Measurements from ENCODE around the gene ZCCHC8.

The ZCCHC8 gene

DNA sequence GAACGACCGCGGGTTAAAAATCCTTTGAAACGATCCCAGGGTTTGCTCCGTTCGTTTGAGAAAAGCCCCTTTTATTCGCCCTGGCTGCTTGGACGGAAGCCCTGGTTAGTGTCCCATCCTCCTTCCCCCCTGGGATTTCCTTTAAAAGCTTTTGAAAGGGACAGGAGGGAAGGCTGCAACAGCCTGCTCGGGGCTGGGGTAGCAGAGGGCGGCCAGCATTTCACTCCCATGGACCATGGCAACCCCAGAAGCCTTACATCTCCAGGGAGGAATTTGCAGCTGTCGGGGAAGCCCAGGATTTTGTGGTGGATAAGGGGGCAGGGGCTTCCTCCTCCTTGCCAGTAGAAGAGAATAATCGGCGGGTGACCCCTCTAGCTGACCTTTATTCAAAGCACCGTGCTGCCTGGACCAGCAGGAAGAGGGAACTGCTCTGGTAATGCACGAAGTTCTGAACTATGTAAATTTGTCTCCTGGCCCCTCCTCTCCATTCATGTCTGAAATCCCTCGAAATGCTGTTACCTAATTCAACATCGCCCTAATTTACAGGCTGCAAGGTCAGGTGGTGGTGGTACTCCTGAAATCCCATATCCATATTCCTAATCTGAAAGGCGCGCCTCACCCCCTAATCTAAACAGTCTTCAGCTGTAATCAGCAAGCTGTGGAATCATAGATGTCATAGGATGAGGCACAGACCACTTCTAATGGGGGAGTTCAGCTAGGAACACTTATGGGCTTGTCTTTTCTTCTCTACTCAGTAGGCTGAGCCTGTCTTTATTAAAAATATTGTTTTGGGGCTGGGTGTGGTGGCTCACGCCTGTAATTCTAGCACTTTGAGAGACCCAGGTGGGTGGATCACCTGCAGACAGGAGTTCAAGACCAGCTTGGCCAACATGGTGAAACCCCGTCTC, 77.2 kb downstream of the ZCCHC8 start:
- Histone ChIP-seq H3K36me3 (replicated peaks in 1 of 2; ENCODE audit: control insufficient read depth in 2 of 2, insufficient read depth in 2 of 2, low read length in 2 of 2) (peaks cover 0 to 9% of the 10 kb centered on the region in 2 donors), H2BK5ac (ENCODE audit: low read length) (peak overlapping the region; percentile 77), H3K14ac (ENCODE audit: low read length) (no peak overlapping the region), H4K8ac (ENCODE audit: low read depth, low read length) (no peak overlapping the region), H3K27ac (replicated peaks; ENCODE audit: low read length) (peak overlapping the region; percentile 98), H3K23ac (ENCODE audit: low read depth, low read length, poor library complexity) (no peak overlapping the region), H3K9ac (ENCODE audit: low read depth, low read length, poor library complexity) (peak overlapping the region; percentile 92), H3K4me3 (ENCODE audit: low read length in 2 of 2) (peak overlapping the region; percentile 87 to 95), H3K4me2 (ENCODE audit: insufficient read depth, low read length, poor library complexity, severe bottlenecking) (peak overlapping the region; percentile 81), H3K27me3 (ENCODE audit: control insufficient read depth in 3 of 3, insufficient read depth in 3 of 3, low read depth in 1 of 3, low read length in 3 of 3) (no peaks in the 10 kb centered on the region), H2AK5ac (ENCODE audit: low read depth, low read length) (no peak overlapping the region), H3K4ac (ENCODE audit: low read length) (no peak overlapping the region), H2BK12ac (ENCODE audit: low read length) (no peak overlapping the region), H4K91ac (ENCODE audit: low read depth, low read length, poor library complexity) (peak overlapping the region; percentile 97), H3K9me3 (replicated peaks in 1 of 2; ENCODE audit: control insufficient read depth in 2 of 2, insufficient read depth in 1 of 2, low read depth in 1 of 2, low read length in 2 of 2) (no peaks in the 10 kb centered on the region), H2BK120ac (ENCODE audit: low read depth, low read length) (no peak overlapping the region), H3K4me1 (ENCODE audit: control insufficient read depth in 2 of 2, insufficient read depth in 1 of 2, low read depth in 1 of 2, low read length in 2 of 2) (peaks cover 6 to 9% of the 10 kb centered on the region in 2 donors), H2AFZ (ENCODE audit: low read length) (peak overlapping the region; percentile 65), H2BK15ac (ENCODE audit: low read length) (peak overlapping the region; percentile 4), H3K18ac (ENCODE audit: low read length) (peak overlapping the region; percentile 96), H3K79me1 (ENCODE audit: low read depth, low read length) (peaks cover 6% of the 10 kb centered on the region)
- DNase-seq (ENCODE audit: low spot score) = peak; percentile 84
- no CpG with 5 or more reads among the region's 21 CpGs for WGBS, 2 donors (ENCODE audit: extremely low coverage in 2 of 2, insufficient read length in 2 of 2, insufficient replicate concordance in 1 of 2)

DNA sequence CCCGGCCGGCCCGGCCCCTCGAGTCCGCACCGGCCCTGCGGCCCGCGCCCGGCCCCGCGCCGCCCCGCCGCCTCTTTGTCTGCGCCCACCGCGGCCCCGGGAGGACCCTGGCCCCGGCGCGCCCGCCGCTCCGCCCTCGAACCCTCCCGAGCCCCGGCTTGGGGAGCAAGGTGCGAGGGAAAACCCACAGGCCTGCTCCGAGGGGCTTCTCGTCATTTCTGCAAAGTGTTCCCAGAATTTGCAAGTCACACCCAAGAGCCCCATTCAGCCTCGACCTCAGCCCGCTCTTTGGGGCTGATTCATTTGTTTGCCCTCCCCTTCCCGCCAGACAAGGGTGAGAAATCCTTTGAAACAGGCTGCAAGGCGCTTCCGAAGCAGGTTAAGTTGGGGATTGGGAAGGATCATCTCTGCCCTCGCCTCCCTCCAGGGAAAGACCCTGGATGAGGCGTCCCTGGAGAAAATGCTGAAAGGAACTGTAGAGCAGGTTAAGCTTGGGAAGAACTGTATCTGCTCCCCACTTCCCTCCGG, 77.9 kb downstream of the ZCCHC8 start:
- Histone ChIP-seq H3K18ac (ENCODE audit: low read length) (peak overlapping the region; percentile 96), H3K9ac (ENCODE audit: low read depth, low read length, poor library complexity) (peak overlapping the region; percentile 92), H3K79me1 (ENCODE audit: low read depth, low read length) (peaks cover 6% of the 10 kb centered on the region), H2BK120ac (ENCODE audit: low read depth, low read length) (peak overlapping the region; percentile 40), H3K4me2 (ENCODE audit: insufficient read depth, low read length, poor library complexity, severe bottlenecking) (peak overlapping the region; percentile 81), H2BK5ac (ENCODE audit: low read length) (peak overlapping the region; percentile 77), H4K8ac (ENCODE audit: low read depth, low read length) (no peak overlapping the region), H3K4me3 (ENCODE audit: low read length in 2 of 2) (peak overlapping the region; percentile 87 to 95), H3K27ac (replicated peaks; ENCODE audit: low read length) (peak overlapping the region; percentile 98), H3K23ac (ENCODE audit: low read depth, low read length, poor library complexity) (no peak overlapping the region), H2BK12ac (ENCODE audit: low read length) (no peak overlapping the region), H3K27me3 (ENCODE audit: control insufficient read depth in 3 of 3, insufficient read depth in 3 of 3, low read depth in 1 of 3, low read length in 3 of 3) (no peaks in the 10 kb centered on the region), H3K36me3 (replicated peaks in 1 of 2; ENCODE audit: control insufficient read depth in 2 of 2, insufficient read depth in 2 of 2, low read length in 2 of 2) (peaks cover 0 to 15% of the 10 kb centered on the region in 2 donors), H2AFZ (ENCODE audit: low read length) (peak overlapping the region; percentile 54), H4K91ac (ENCODE audit: low read depth, low read length, poor library complexity) (peak overlapping the region; percentile 97), H2BK15ac (ENCODE audit: low read length) (peak overlapping the region; percentile 4), H3K9me3 (replicated peaks in 1 of 2; ENCODE audit: control insufficient read depth in 2 of 2, insufficient read depth in 1 of 2, low read depth in 1 of 2, low read length in 2 of 2) (no peaks in the 10 kb centered on the region), H3K14ac (ENCODE audit: low read length) (peak overlapping the region; percentile 3), H2AK5ac (ENCODE audit: low read depth, low read length) (peak overlapping the region; percentile 79), H3K4ac (ENCODE audit: low read length) (peak overlapping the region; percentile 2), H3K4me1 (ENCODE audit: control insufficient read depth in 2 of 2, insufficient read depth in 1 of 2, low read depth in 1 of 2, low read length in 2 of 2) (peaks cover 6 to 9% of the 10 kb centered on the region in 2 donors)
- no CpG with 5 or more reads among the region's 39 CpGs for WGBS, 2 donors (ENCODE audit: extremely low coverage in 2 of 2, insufficient read length in 2 of 2, insufficient replicate concordance in 1 of 2)
- DNase-seq (ENCODE audit: low spot score) = peak; percentile 51

GRCh38 chr12:122421821-122422729, 78.7 kb downstream of the ZCCHC8 start, which contains the start of gene CLIP1:
TSS of gene CLIP1 (minus strand) at chr12:122422669. CDS start at chr12:122380452, 42,217 bp downstream.
- Histone ChIP-seq H3K4me3 (ENCODE audit: low read length in 2 of 2) (peak within 1 kb of the TSS; percentile 87 to 95), H3K9me3 (replicated peaks in 1 of 2; ENCODE audit: control insufficient read depth in 2 of 2, insufficient read depth in 1 of 2, low read depth in 1 of 2, low read length in 2 of 2) (no peaks in the 10 kb centered on the region), H3K4me2 (ENCODE audit: insufficient read depth, low read length, poor library complexity, severe bottlenecking) (peak within 1 kb of the TSS; percentile 81), H2BK15ac (ENCODE audit: low read length) (peak within 1 kb of the TSS; percentile 58), H3K4ac (ENCODE audit: low read length) (peak within 1 kb of the TSS; percentile 2), H3K18ac (ENCODE audit: low read length) (peak within 1 kb of the TSS; percentile 97), H2BK5ac (ENCODE audit: low read length) (peak within 1 kb of the TSS; percentile 77), H3K23ac (ENCODE audit: low read depth, low read length, poor library complexity) (peak within 1 kb of the TSS; percentile 43), H2AK5ac (ENCODE audit: low read depth, low read length) (peak within 1 kb of the TSS; percentile 79), H3K4me1 (ENCODE audit: control insufficient read depth in 2 of 2, insufficient read depth in 1 of 2, low read depth in 1 of 2, low read length in 2 of 2) (peaks cover 6 to 9% of the 10 kb centered on the region in 2 donors), H2BK12ac (ENCODE audit: low read length) (no peak within 1 kb of the TSS), H4K8ac (ENCODE audit: low read depth, low read length) (no peak within 1 kb of the TSS), H3K14ac (ENCODE audit: low read length) (peak within 1 kb of the TSS; percentile 89), H4K91ac (ENCODE audit: low read depth, low read length, poor library complexity) (peak within 1 kb of the TSS; percentile 97), H2AFZ (ENCODE audit: low read length) (peak within 1 kb of the TSS; percentile 87), H3K27ac (replicated peaks; ENCODE audit: low read length) (peak within 1 kb of the TSS; percentile 98), H3K79me1 (ENCODE audit: low read depth, low read length) (peaks cover 6% of the 10 kb centered on the region), H3K27me3 (ENCODE audit: control insufficient read depth in 3 of 3, insufficient read depth in 3 of 3, low read depth in 1 of 3, low read length in 3 of 3) (no peaks in the 10 kb centered on the region), H3K36me3 (replicated peaks in 1 of 2; ENCODE audit: control insufficient read depth in 2 of 2, insufficient read depth in 2 of 2, low read length in 2 of 2) (peaks cover 0 to 17% of the 10 kb centered on the region in 2 donors), H3K9ac (ENCODE audit: low read depth, low read length, poor library complexity) (peak within 1 kb of the TSS; percentile 92), H2BK120ac (ENCODE audit: low read depth, low read length) (peak within 1 kb of the TSS; percentile 40)
- no CpG with 5 or more reads among the region's 118 CpGs for WGBS, 2 donors (ENCODE audit: extremely low coverage in 2 of 2, insufficient read length in 2 of 2, insufficient replicate concordance in 1 of 2)
- peak; percentile 54 for DNase-seq (ENCODE audit: low spot score)
